Measurements from ENCODE around the gene AGPAT3. TPM values are rescaled to one million over a fixed set of nuclear protein-coding genes. Genes with fewer than 3 reads are reported as not detected.

The AGPAT3 gene
- total and polyA plus RNA-seq, 9 donors: 11.6 to 42.1 (median 31.9) TPM

DNA sequence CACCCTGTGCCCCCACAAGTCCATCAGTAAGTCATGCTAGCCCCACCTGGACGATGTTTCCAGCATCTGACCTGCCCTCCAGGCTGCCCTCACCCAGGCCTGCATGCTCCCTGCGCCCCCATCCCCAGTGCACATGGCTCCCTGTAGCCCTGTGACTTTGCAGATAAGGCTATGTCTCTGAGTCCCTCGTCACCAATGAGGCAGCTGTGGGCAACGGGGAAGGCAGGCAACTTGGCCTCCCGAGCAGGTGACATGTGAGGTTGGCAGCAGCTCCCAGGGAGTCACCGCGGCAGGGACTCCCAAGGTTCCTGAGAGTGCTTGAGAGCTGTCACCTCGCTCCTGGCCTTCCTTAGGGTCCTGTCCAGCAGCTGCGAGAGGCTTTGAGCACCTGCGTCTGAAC, 32.4 kb upstream of the AGPAT3 start:
- H3K27me3 ChIP-seq: no peaks in the 10 kb centered on the region
- H3K4me3 ChIP-seq: no peak overlapping the region
- DNase-seq: no peak
- TF ChIP-seq POLR2A (IDR thresholded peaks at IDR 0.05) (no peak), EP300 (IDR thresholded peaks at IDR 0.05) (no peak)
- TF ChIP-seq, protein P1, sequence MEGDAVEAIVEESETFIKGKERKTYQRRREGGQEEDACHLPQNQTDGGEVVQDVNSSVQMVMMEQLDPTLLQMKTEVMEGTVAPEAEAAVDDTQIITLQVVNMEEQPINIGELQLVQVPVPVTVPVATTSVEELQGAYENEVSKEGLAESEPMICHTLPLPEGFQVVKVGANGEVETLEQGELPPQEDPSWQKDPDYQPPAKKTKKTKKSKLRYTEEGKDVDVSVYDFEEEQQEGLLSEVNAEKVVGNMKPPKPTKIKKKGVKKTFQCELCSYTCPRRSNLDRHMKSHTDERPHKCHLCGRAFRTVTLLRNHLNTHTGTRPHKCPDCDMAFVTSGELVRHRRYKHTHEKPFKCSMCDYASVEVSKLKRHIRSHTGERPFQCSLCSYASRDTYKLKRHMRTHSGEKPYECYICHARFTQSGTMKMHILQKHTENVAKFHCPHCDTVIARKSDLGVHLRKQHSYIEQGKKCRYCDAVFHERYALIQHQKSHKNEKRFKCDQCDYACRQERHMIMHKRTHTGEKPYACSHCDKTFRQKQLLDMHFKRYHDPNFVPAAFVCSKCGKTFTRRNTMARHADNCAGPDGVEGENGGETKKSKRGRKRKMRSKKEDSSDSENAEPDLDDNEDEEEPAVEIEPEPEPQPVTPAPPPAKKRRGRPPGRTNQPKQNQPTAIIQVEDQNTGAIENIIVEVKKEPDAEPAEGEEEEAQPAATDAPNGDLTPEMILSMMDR (IDR thresholded peaks at IDR 0.05): no peak
- intact Hi-C loops (cut with DNase I): no loop called here
- H3K27ac ChIP-seq: no peak overlapping the region
- 84 to 95% (median 91%) methylated on average over 9 to 10 of the region's 10 CpGs for WGBS, 3 donors
- H3K9me3 ChIP-seq: no peaks in the 10 kb centered on the region
- H3K4me1 ChIP-seq (ENCODE audit: insufficient read depth): no peaks in the 10 kb centered on the region
- H3K36me3 ChIP-seq: no peaks in the 10 kb centered on the region

DNA sequence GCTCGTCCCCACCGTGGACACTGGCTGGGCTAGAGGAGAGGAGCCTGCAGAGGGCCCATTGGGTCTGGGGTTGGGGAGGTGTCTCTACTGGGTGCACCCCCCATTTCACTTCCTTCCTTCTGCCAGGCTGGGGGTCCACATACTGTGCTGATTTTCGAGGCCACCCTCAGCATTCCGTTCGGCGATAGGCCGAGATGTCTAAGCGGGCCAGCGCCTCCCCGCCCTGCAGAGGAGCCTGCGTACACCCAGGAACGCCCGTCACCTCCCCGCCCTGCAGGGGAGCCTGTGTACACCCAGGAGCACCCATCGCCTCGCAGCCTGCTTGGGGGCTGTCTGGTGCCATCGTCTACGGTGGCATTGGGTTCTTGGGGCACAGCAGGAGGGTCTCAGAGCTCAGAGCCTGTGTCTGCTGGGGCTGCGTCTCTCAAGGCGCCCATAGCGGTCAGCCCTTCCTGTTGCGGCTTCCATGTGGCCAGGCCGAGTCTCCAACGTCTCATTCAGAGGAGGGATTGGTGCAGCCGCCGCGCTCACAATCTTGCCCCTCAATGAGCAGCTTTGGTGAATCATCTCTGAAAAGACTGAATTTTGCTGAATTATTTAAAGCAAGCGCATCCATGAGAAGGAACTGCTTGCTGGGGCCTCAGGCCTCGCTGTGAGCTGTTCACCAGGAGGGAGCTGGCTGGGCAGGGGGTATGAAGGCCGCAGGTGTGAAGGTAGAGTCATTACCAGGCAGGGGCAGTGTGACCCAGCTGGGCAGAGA, 30.7 kb upstream of the AGPAT3 start:
- WGBS, 3 donors: 89 to 94% (median 92%) methylated on average over 29 to 30 of the region's 30 CpGs
- Histone ChIP-seq H3K27ac (no peak overlapping the region), H3K27me3 (no peaks in the 10 kb centered on the region), H3K4me3 (no peak overlapping the region), H3K36me3 (no peaks in the 10 kb centered on the region), H3K9me3 (no peaks in the 10 kb centered on the region), H3K4me1 (ENCODE audit: insufficient read depth) (no peaks in the 10 kb centered on the region)
- no peak for DNase-seq
- intact Hi-C loops (cut with DNase I): no loop called here
- TF ChIP-seq POLR2A (IDR thresholded peaks at IDR 0.05) (no peak), EP300 (IDR thresholded peaks at IDR 0.05) (no peak)

DNA sequence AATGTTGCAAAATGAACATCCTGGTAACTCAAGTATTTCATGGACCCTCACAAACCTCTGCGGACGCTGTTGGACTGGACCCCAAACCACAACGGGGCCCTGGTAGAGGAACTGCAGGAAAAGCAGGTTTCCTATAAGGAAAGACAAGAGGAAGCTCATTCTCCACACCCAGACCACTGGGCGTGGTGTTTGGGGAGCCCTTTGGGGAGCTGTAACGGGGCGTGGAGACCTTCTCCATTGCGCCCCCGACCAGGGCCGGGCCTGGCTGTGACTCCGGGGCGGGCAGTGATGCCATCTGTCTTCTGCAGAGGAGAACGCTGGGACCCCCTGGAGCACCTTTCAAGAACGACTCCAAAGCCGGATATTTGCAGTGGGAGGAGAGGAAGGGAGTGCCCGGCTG, 30.0 kb upstream of the AGPAT3 start:
- TF ChIP-seq EP300 (IDR thresholded peaks at IDR 0.05) (no peak), POLR2A (IDR thresholded peaks at IDR 0.05) (no peak)
- TF ChIP-seq, protein P1 (IDR thresholded peaks at IDR 0.05): no peak
- intact Hi-C loops (cut with DNase I): no loop called here
- no peaks in the 10 kb centered on the region for H3K36me3 ChIP-seq
- no peak for DNase-seq
- 67 to 78% (median 68%) methylated on average over 15 of the region's 15 CpGs for WGBS, 3 donors
- H3K4me3 ChIP-seq: no peak overlapping the region
- H3K27me3 ChIP-seq: no peaks in the 10 kb centered on the region
- no peaks in the 10 kb centered on the region for H3K9me3 ChIP-seq
- H3K27ac ChIP-seq: no peak overlapping the region
- H3K4me1 ChIP-seq (ENCODE audit: insufficient read depth): no peaks in the 10 kb centered on the region

DNA sequence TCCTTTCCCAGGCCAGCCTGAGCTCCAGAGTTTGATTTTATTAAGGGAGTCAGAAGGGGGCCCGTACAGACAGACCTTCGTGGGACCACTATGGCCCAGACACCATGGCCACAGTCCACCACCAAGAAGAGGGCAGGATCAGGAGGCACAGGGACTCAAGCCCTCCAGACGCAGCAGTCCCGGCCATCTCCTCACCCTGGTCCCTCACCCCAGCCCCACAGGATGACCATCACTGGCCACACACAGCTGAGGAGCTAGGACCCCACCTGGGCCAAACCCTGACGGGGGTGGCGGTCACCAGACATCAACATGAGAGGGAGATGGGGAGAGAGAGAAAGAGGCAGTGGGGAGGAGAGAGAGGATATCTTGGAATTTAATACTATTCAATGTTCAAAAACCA, 29.2 kb upstream of the AGPAT3 start:
- intact Hi-C loops (cut with DNase I): no loop called here
- no peak overlapping the region for H3K27ac ChIP-seq
- H3K36me3 ChIP-seq: no peaks in the 10 kb centered on the region
- 89 to 92% (median 90%) methylated on average over 6 of the region's 6 CpGs for WGBS, 3 donors
- H3K9me3 ChIP-seq: no peaks in the 10 kb centered on the region
- DNase-seq: no peak
- no peaks in the 10 kb centered on the region for H3K4me1 ChIP-seq (ENCODE audit: insufficient read depth)
- TF ChIP-seq POLR2A (IDR thresholded peaks at IDR 0.05) (no peak), EP300 (IDR thresholded peaks at IDR 0.05) (no peak)
- TF ChIP-seq, protein P1 (IDR thresholded peaks at IDR 0.05): no peak
- H3K27me3 ChIP-seq: no peaks in the 10 kb centered on the region
- no peak overlapping the region for H3K4me3 ChIP-seq

DNA sequence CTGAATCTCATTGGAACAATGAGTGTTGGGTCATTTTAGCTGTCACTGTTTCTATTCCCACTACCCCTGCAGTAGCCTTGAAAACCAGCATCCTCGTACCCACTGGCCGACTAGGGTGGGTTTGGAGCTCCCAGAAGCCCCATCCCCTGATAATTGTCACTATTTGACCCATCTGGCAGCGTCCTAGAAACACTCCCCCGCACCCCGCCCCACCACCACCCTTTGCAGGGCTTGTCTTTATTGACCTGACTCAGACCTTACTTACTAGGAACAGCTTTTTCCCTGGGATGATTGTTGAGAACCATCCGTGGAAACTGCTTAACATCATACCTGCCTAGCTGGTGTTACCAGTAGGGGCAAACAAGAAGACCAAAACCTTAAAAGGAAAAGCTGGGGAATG, 28.4 kb upstream of the AGPAT3 start:
- H3K4me3 ChIP-seq: no peak overlapping the region
- no peaks in the 10 kb centered on the region for H3K4me1 ChIP-seq (ENCODE audit: insufficient read depth)
- no peak for DNase-seq
- intact Hi-C loops (cut with DNase I): no loop called here
- TF ChIP-seq POLR2A (IDR thresholded peaks at IDR 0.05): no peak
- TF ChIP-seq EP300 (IDR thresholded peaks at IDR 0.05): no peak
- TF ChIP-seq, protein P1 (IDR thresholded peaks at IDR 0.05): no peak
- no peaks in the 10 kb centered on the region for H3K36me3 ChIP-seq
- WGBS, 3 donors: 77 to 79% (median 77%) methylated on average over 6 of the region's 6 CpGs
- H3K27ac ChIP-seq: no peak overlapping the region
- no peaks in the 10 kb centered on the region for H3K9me3 ChIP-seq
- H3K27me3 ChIP-seq: no peaks in the 10 kb centered on the region

All from ovary (tissue), 9 donors.